Subcutaneous adipose tissue (tissue), 4 donors: ENCODE results near the gene PTPRK. TPM values are rescaled to one million over a fixed set of nuclear protein-coding genes. Genes with fewer than 3 reads are reported as not detected.

Experiments
- total RNA-seq, 4 donors: library from RNA; depleted of rRNA; stranded (reverse); fragments of >200 nt; gene quantifications; one replicate each; pipeline ENCODE4 v1.1.0, GENCODE V29; 2016
- TF ChIP-seq, protein P1 (sequence below): fragments of 450-650 bp; IDR thresholded peaks from one replicate; pipeline ENCODE4 v1.5.1; 2016; ENCODE audit warnings: low read depth, mild to moderate bottlenecking, control low read depth, antibody characterized with exemption, moderate library complexity

The PTPRK gene
- total RNA-seq, 4 donors from 2014 or later, result 21.6 to 31.0 (median 26.1) TPM

GRCh38 chr6:128208851-128209580, 311.4 kb downstream of the PTPRK start:
- TF ChIP-seq, protein P1, sequence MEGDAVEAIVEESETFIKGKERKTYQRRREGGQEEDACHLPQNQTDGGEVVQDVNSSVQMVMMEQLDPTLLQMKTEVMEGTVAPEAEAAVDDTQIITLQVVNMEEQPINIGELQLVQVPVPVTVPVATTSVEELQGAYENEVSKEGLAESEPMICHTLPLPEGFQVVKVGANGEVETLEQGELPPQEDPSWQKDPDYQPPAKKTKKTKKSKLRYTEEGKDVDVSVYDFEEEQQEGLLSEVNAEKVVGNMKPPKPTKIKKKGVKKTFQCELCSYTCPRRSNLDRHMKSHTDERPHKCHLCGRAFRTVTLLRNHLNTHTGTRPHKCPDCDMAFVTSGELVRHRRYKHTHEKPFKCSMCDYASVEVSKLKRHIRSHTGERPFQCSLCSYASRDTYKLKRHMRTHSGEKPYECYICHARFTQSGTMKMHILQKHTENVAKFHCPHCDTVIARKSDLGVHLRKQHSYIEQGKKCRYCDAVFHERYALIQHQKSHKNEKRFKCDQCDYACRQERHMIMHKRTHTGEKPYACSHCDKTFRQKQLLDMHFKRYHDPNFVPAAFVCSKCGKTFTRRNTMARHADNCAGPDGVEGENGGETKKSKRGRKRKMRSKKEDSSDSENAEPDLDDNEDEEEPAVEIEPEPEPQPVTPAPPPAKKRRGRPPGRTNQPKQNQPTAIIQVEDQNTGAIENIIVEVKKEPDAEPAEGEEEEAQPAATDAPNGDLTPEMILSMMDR, result no peak

GRCh38 chr6:128208078-128208477, 312.3 kb downstream of the PTPRK start:
- TF ChIP-seq, protein P1, result no peak

GRCh38 chr6:128206610-128207426, 313.6 kb downstream of the PTPRK start:
- TF ChIP-seq, protein P1, result no peak

DNA sequence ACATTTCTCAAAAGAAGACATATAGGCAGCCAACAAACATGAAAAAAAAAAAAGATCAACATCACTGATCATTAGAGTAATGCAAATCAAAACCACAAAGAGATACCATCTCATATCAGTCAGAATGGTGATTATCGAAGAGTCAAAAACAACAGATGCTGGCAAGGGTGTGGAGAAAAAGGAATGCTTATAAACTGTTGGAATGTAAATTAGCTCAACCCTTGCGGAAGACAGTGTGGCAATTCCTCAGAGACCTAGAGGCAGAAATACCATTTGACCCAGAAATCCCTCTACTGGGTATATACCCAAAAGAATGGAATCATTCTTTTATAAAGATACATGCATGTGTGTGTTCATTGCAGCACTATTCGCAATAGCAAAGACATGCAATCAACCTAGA, 315.8 kb downstream of the PTPRK start:
- TF ChIP-seq, protein P1, result no peak

- TF ChIP-seq, protein P1, result no peak
These were observed 318.1 kb downstream of the PTPRK start for GRCh38 chr6:128202169-128202765.

DNA sequence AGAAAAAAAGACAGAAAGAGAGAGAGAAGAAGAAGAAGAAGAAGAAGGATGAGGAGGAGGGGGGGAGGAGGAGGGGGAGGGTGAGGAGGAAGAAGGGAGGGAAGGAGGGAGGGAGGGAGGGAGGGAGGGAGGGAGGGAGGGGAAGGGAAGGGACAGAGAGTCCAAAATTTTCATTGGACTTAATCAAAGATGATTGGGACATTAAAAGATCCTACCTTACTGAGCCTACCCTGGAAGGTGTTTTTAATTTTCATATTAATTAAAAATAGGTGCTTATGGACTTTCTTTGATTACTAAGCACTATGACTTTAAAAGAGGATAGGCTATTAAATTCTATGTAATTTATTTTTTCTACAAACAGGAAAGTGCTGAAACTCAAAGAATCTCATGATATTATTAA, 319.6 kb downstream of the PTPRK start:
- TF ChIP-seq, protein P1, result no peak

GRCh38 chr6:128199461-128199860, 320.9 kb downstream of the PTPRK start:
- TF ChIP-seq, protein P1, result no peak
